Endothelial cell (in vitro differentiated cells): ENCODE results near the gene PAPOLA. TPM values are rescaled to one million over a fixed set of nuclear protein-coding genes. Genes with fewer than 3 reads are reported as not detected.

Experiments
- DNase-seq: peaks from one replicate; pipeline ENCODE4 v3.0.0; 2021; ENCODE audit warnings: low spot score
- H3K27ac Mint-ChIP-seq: one replicate; pipeline ENCODE4 v1.8.0; 2021; ENCODE audit warnings: mixed read lengths, inconsistent platforms; ENCODE audit not compliant: unreplicated experiment
- H3K27me3 Mint-ChIP-seq: one replicate; pipeline ENCODE4 v1.8.0; 2021; ENCODE audit warnings: mild to moderate bottlenecking, moderate library complexity, mixed read lengths, inconsistent platforms; ENCODE audit not compliant: unreplicated experiment
- H3K36me3 Mint-ChIP-seq: one replicate; pipeline ENCODE4 v1.8.0; 2021; ENCODE audit warnings: mild to moderate bottlenecking, low read depth, mixed read lengths, inconsistent platforms; ENCODE audit not compliant: unreplicated experiment
- H3K4me1 Mint-ChIP-seq: one replicate; pipeline ENCODE4 v1.8.0; 2021; ENCODE audit warnings: mild to moderate bottlenecking, mixed read lengths, inconsistent platforms; ENCODE audit not compliant: unreplicated experiment
- H3K4me3 Mint-ChIP-seq: one replicate; pipeline ENCODE4 v1.8.0; 2021; ENCODE audit warnings: mild to moderate bottlenecking, mixed read lengths, inconsistent platforms; ENCODE audit not compliant: unreplicated experiment
- H3K9me3 Mint-ChIP-seq: one replicate; pipeline ENCODE4 v1.8.0; 2021; ENCODE audit warnings: mixed read lengths, inconsistent platforms; ENCODE audit not compliant: unreplicated experiment
- CTCF ChIP-seq: fragments of 200-600 bp; sonication (generic); IDR thresholded peaks from one replicate; pipeline ENCODE4 v1.5.0; 2021; ENCODE audit warnings: antibody characterized with exemption; ENCODE audit not compliant: unreplicated experiment
- total RNA-seq: library from RNA; stranded (reverse); fragmentation: NEBNext Ultra II Directional; extraction: Animal tissue kit (Norgen Biotek cat#: 25700); gene quantifications from one replicate; pipeline ENCODE4 v1.2.1, GENCODE V29; 2021; ENCODE audit not compliant: unreplicated experiment

The PAPOLA gene
- total RNA-seq, 1 donor from 2014 or later = 161 TPM

GRCh38 chr14:96589577-96589976, 87.4 kb downstream of the PAPOLA start:
- DNase-seq = no peak
- peaks cover 5% of the 10 kb centered on the region for H3K27me3 Mint-ChIP-seq
- no peaks in the 10 kb centered on the region for H3K9me3 Mint-ChIP-seq
- peaks cover 8% of the 10 kb centered on the region for H3K4me1 Mint-ChIP-seq
- no peak for TF ChIP-seq CTCF
- H3K27ac Mint-ChIP-seq = no peak overlapping the region
- no peaks in the 10 kb centered on the region for H3K36me3 Mint-ChIP-seq
- H3K4me3 Mint-ChIP-seq = no peak overlapping the region

GRCh38 chr14:96590190-96590864, 88.1 kb downstream of the PAPOLA start:
- Mint-ChIP-seq H3K4me1 (peaks cover 8% of the 10 kb centered on the region), H3K4me3 (no peak overlapping the region), H3K36me3 (no peaks in the 10 kb centered on the region), H3K27ac (no peak overlapping the region), H3K27me3 (peaks cover 5% of the 10 kb centered on the region), H3K9me3 (no peaks in the 10 kb centered on the region)
- no peak for DNase-seq
- TF ChIP-seq CTCF = no peak

GRCh38 chr14:96592591-96593386, 90.6 kb downstream of the PAPOLA start:
- no peak for TF ChIP-seq CTCF
- H3K36me3 Mint-ChIP-seq = no peaks in the 10 kb centered on the region
- DNase-seq = peak; percentile 50
- no peak overlapping the region for H3K27ac Mint-ChIP-seq
- peaks cover 8% of the 10 kb centered on the region for H3K4me1 Mint-ChIP-seq
- no peaks in the 10 kb centered on the region for H3K9me3 Mint-ChIP-seq
- H3K27me3 Mint-ChIP-seq = peaks cover 5% of the 10 kb centered on the region
- H3K4me3 Mint-ChIP-seq = no peak overlapping the region

- H3K27ac Mint-ChIP-seq = no peak overlapping the region
- no peaks in the 10 kb centered on the region for H3K9me3 Mint-ChIP-seq
- H3K4me1 Mint-ChIP-seq = no peaks in the 10 kb centered on the region
- no peak overlapping the region for H3K4me3 Mint-ChIP-seq
- H3K36me3 Mint-ChIP-seq = no peaks in the 10 kb centered on the region
- H3K27me3 Mint-ChIP-seq = peaks cover 5% of the 10 kb centered on the region
- DNase-seq = no peak
- TF ChIP-seq CTCF = no peak
These were observed 92.8 kb downstream of the PAPOLA start for GRCh38 chr14:96594961-96595360.

GRCh38 chr14:96597680-96598079, 95.5 kb downstream of the PAPOLA start:
- Mint-ChIP-seq H3K4me3 (no peak overlapping the region), H3K27ac (no peak overlapping the region), H3K27me3 (peaks cover 2% of the 10 kb centered on the region), H3K4me1 (no peaks in the 10 kb centered on the region), H3K9me3 (no peaks in the 10 kb centered on the region), H3K36me3 (no peaks in the 10 kb centered on the region)
- no peak for TF ChIP-seq CTCF
- DNase-seq = no peak
